Activated T-helper 1 cell treated with anti-CD3 and anti-CD28 coated beads, Interleukin-12 subunit alpha, Interleukin-12 subunit beta, Interleukin-2, Interleukin-4 antibody, amounts not matched to agents 30 ng/mL and 10 ng/mL and 1 ng/mL, durations not matched to agents 14 hours and 24 hours and 36 hours (primary cell): ENCODE data around the gene RAPH1. TPM values are rescaled to one million over a fixed set of nuclear protein-coding genes. Genes with fewer than 3 reads are reported as not detected.
A peak's percentile ranks its signal among the peaks of the same experiment; 100 is the strongest.

Source experiments
- DNase-seq: peaks from one replicate; pipeline ENCODE4 v3.0.0; 2021; ENCODE audit warnings: low spot score
- H3K27ac Mint-ChIP-seq: one replicate; pipeline ENCODE4 v1.8.0; 2021; ENCODE audit warnings: mild to moderate bottlenecking, mixed read lengths
- H3K27me3 Mint-ChIP-seq: one replicate; pipeline ENCODE4 v1.8.0; 2022; ENCODE audit warnings: mild to moderate bottlenecking, moderate library complexity, mixed read lengths; ENCODE audit not compliant: insufficient read depth
- H3K36me3 Mint-ChIP-seq: one replicate; pipeline ENCODE4 v1.8.0; 2021; ENCODE audit warnings: low read depth, mixed read lengths
- H3K4me1 Mint-ChIP-seq: one replicate; pipeline ENCODE4 v1.8.0; 2021; ENCODE audit warnings: low read depth, mixed read lengths
- H3K4me3 Mint-ChIP-seq: one replicate; pipeline ENCODE4 v1.8.0; 2021; ENCODE audit warnings: mild to moderate bottlenecking, moderate library complexity, mixed read lengths
- H3K9me3 Mint-ChIP-seq: one replicate; pipeline ENCODE4 v1.8.0; 2021; ENCODE audit warnings: mixed read lengths
- intact Hi-C: fragments of 100-400 bp; cut with micrococcal nuclease; formaldehyde crosslinking; loops from one replicate; pipeline ENCODE4 v1.15.1; 2024
- total RNA-seq: library from RNA; stranded (reverse); gene quantifications from 2 replicates; pipeline ENCODE4 v1.2.3, GENCODE V29; 2022

Gene RAPH1
- total RNA-seq, 1 donor from 2014 or later = 4.6 TPM

DNA sequence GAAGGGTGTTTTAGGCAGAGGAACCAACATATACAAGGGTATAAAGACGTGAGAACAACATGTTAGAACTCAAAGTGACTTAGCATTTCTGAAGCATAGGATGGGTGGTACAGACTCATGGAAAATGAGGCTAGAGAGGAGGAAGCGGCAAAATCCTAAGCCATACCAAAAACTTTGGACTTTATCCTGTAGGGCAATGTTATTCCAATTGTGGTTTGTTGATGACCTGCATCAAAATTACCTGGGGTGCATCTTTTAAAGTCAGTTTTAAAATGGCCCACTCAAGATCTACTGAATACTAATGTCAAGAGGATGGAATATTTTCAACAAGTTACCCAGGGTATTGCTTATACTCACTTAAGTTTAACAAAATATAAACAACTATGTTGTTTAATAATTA is 34.8 kb downstream of the RAPH1 start:
- H3K4me3 Mint-ChIP-seq = no peak overlapping the region
- H3K36me3 Mint-ChIP-seq = peaks cover 3% of the 10 kb centered on the region
- H3K27ac Mint-ChIP-seq = no peak overlapping the region
- H3K4me1 Mint-ChIP-seq = peaks cover 6% of the 10 kb centered on the region
- H3K27me3 Mint-ChIP-seq = peaks cover 2% of the 10 kb centered on the region
- peaks cover 7% of the 10 kb centered on the region for H3K9me3 Mint-ChIP-seq
- DNase-seq = no peak
- intact Hi-C loops = no loop called here

DNA sequence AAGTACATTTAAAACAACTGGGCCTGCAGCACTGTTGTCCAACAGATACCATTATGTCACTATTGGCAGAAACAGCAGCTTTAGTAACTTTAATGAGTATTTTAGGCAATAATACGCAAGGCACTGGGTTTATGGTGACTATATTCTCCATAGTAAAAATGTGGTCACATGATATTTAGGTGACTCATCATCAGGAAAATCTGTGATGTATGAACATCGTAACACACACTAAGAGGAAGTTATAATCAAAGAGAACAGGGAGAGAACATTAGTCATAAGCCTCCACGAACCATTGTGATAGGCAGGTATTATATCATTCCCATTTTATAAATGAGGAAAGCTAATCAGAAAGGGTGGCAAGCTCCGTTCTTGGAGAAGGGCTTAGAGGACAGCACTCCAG is 36.9 kb downstream of the RAPH1 start:
- intact Hi-C loops = no loop called here
- H3K9me3 Mint-ChIP-seq = no peaks in the 10 kb centered on the region
- no peak overlapping the region for H3K4me3 Mint-ChIP-seq
- peaks cover 8% of the 10 kb centered on the region for H3K4me1 Mint-ChIP-seq
- H3K36me3 Mint-ChIP-seq = peaks cover 8% of the 10 kb centered on the region
- DNase-seq = no peak
- no peak overlapping the region for H3K27ac Mint-ChIP-seq
- peaks cover 2% of the 10 kb centered on the region for H3K27me3 Mint-ChIP-seq

DNA sequence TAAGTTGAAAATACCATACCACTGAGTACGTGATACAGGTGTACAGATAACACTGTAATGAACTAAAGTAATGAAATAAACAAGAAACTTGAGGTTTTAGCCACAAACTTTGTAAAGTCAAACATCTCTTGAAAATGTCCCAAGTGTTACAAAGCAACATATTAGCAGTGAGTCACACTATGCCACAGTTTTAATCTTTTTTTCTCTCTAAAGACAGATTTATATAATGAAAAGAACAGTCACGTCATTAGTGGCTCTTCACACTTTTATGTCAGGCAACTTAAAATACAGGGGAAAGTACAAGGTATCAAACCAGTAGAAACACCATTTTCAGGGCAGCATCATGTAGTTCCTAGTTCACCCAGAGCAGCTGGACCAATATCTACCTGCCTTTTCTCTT is 42.1 kb downstream of the RAPH1 start:
- no peak for DNase-seq
- H3K27ac Mint-ChIP-seq = no peak overlapping the region
- intact Hi-C loops = no loop called here
- H3K4me1 Mint-ChIP-seq = peaks cover 14% of the 10 kb centered on the region
- no peaks in the 10 kb centered on the region for H3K9me3 Mint-ChIP-seq
- peaks cover 10% of the 10 kb centered on the region for H3K36me3 Mint-ChIP-seq
- peaks cover 2% of the 10 kb centered on the region for H3K27me3 Mint-ChIP-seq
- no peak overlapping the region for H3K4me3 Mint-ChIP-seq

DNA sequence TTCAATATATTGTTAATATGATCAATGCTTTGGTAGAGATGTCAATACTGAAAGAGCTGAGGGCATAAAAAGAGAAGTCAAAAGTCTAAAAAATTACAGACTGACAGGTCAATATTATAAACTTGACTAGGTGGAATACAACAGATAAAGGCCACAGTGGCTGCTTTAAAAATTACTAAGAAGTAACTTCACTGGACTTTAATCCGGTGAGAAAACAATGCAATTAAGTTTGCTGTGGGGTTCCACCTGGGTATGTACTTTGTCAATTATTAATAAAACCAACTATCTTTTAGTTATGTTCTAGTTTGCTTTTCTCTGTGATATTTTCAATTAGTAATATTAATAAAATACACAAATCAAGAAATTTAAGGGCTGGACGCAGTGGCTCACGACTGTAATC is 44.7 kb downstream of the RAPH1 start:
- no peak overlapping the region for H3K27ac Mint-ChIP-seq
- H3K9me3 Mint-ChIP-seq = no peaks in the 10 kb centered on the region
- DNase-seq = no peak
- no peak overlapping the region for H3K4me3 Mint-ChIP-seq
- peaks cover 13% of the 10 kb centered on the region for H3K4me1 Mint-ChIP-seq
- intact Hi-C loops = no loop called here
- H3K27me3 Mint-ChIP-seq = no peaks in the 10 kb centered on the region
- H3K36me3 Mint-ChIP-seq = peaks cover 8% of the 10 kb centered on the region

DNA sequence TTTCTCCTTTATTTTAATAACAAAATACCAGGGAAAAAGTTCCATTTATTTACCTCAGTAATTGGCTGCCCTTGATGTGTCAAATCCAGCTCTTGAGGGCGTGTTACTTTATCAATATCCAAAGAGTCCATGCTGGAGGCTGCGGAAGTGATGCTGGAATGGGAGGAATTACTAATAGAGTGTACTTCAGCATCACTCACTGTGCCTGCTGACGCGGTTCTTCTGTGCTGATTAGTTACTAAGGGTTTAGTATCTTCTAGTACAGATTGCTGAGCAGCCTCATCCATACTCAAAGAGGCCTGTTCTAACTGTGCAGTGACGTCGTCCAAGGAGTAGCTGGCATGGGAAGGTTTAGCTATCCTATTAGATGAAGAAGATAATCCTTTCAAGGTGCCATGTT is 45.6 kb downstream of the RAPH1 start:
- Mint-ChIP-seq H3K27me3 (no peaks in the 10 kb centered on the region), H3K27ac (no peak overlapping the region), H3K4me1 (peaks cover 14% of the 10 kb centered on the region), H3K9me3 (no peaks in the 10 kb centered on the region), H3K36me3 (peaks cover 5% of the 10 kb centered on the region), H3K4me3 (no peak overlapping the region)
- intact Hi-C loops = no loop called here
- DNase-seq = no peak

DNA sequence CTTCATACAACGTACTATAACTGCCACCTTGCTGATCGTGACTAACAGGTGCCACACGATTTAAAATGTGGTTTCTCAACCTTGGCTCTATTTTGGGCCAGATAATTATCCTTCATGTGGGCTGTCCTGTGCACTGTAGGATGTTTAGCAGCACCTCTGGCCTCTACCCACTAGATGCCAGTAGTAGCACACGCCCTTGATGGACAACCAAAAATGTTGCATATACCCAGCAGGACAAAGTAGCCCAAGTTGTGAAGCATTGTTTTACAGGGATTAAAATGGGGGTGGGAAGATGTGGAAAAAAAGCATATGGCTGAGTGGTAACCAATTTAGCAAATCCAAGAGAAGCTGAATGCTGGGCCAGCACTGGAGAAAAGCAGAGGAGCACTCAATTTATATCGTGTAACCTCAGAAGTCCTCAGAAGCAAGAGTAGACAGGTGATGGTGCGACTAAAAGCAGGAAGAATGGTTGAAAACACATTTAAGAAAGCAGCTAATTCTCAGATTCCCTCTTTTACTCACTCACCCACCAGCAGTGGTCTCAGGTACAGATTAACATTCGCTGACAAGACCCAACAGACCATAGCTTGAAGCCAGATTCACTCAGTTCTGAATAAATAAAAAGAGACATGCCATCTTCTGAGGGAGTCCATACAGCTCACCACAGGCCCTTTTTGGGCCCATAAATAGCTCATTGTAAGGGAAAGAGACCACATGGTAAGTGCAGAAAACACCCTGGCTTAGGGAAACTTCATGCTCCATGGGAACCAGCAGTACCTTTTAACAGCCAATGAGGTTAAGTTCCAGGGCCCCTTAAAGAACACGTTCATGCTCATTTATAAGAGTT is 50.6 kb downstream of the RAPH1 start:
- intact Hi-C loops = loop anchor here (1.0 to 5.0 kb wide), 6 partner anchors 93 to 425 kb away; no protein-coding TSS in a partner anchor
- H3K4me3 Mint-ChIP-seq = no peak overlapping the region
- H3K27ac Mint-ChIP-seq = no peak overlapping the region
- H3K4me1 Mint-ChIP-seq = peaks cover 6% of the 10 kb centered on the region
- H3K9me3 Mint-ChIP-seq = no peaks in the 10 kb centered on the region
- H3K27me3 Mint-ChIP-seq = no peaks in the 10 kb centered on the region
- no peaks in the 10 kb centered on the region for H3K36me3 Mint-ChIP-seq
- DNase-seq = peak; percentile 30

DNA sequence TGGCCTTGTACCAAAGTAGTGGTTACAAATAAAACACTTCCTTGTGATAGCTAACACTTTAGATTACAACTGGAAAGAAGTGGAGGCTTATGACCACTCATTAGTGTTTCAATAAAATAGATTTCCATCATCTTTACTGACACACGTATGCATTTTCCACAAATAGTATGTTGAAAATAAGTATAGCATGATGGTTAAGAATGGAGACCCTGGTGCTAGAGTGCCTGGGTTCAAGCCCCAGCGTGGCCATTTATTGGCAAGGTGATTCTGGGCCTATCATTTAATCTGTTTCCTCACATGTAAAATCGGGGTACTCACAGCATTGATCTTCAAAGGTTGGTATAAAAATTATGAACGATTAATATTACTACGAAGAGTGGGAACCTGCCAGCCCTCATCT is 54.5 kb downstream of the RAPH1 start:
- Mint-ChIP-seq H3K4me3 (no peak overlapping the region), H3K27ac (no peak overlapping the region), H3K36me3 (no peaks in the 10 kb centered on the region), H3K4me1 (peaks cover 6% of the 10 kb centered on the region), H3K9me3 (no peaks in the 10 kb centered on the region), H3K27me3 (no peaks in the 10 kb centered on the region)
- DNase-seq = no peak
- intact Hi-C loops = loop anchor here (5.0 kb wide), 1 partner anchor 97 kb away; no protein-coding TSS in a partner anchor

DNA sequence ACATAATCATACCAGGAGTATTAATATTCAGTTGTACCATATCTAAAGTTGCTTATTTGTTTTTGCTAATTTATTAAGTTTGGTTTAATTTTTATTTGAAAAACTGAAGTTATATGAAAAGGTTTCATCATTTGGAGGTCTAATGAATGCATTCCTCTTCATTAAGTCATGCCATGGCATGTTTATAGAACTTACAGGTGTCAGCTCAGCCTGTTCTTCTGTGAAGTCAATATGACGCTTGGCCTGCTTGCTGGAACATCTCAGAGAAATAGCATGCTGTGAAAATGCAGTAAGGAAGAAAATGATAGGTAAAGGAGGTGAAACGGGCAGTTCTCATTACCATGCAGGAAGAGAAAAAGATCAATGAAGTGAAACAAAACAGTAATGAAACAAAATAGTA is 58.2 kb downstream of the RAPH1 start:
- no peaks in the 10 kb centered on the region for H3K9me3 Mint-ChIP-seq
- no peaks in the 10 kb centered on the region for H3K36me3 Mint-ChIP-seq
- no peak overlapping the region for H3K27ac Mint-ChIP-seq
- no peak for DNase-seq
- H3K4me3 Mint-ChIP-seq = no peak overlapping the region
- peaks cover 1% of the 10 kb centered on the region for H3K27me3 Mint-ChIP-seq
- H3K4me1 Mint-ChIP-seq = no peaks in the 10 kb centered on the region
- intact Hi-C loops = no loop called here

DNA sequence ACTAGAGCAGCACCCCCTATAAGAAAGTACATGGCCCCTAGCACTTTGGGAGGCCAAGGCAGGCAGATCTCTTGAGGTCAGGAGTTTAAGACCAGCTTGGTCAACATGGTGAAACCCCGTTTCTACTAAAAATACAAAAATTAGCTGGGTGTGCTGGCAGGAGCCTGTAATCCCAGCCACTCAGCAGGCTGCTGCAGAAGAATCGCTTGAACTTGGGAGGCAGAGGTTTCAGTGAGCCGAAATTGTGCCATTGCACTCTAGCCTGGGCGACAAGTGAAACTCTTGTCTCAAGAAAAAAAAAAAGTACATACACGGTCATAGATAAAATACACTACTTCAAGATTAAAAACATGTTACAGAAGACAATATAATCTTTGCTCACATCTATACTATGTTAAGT is 63.8 kb downstream of the RAPH1 start:
- no peak for DNase-seq
- no peak overlapping the region for H3K27ac Mint-ChIP-seq
- intact Hi-C loops = no loop called here
- no peaks in the 10 kb centered on the region for H3K36me3 Mint-ChIP-seq
- H3K4me1 Mint-ChIP-seq = no peaks in the 10 kb centered on the region
- no peak overlapping the region for H3K4me3 Mint-ChIP-seq
- no peaks in the 10 kb centered on the region for H3K9me3 Mint-ChIP-seq
- H3K27me3 Mint-ChIP-seq = peaks cover 1% of the 10 kb centered on the region

DNA sequence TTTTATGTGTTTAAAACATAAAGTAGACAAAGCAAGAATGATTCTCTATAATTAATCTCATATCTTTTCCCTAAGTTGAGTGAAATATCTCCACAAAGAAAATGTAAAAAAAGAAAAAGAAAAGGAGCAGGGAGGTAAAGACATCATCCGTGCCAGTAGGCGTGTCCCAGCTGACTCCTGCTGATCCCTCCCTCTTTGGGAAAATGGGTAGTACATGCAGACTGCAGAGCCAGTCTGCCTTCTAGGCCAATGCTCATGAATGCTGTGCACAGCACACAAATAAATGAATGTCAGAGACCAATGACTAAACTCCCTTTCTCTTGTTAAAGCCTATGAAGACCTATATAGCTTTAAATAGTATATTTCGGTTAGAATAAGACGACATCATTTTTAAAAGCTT is 64.7 kb downstream of the RAPH1 start:
- H3K27ac Mint-ChIP-seq = no peak overlapping the region
- H3K27me3 Mint-ChIP-seq = peaks cover 1% of the 10 kb centered on the region
- H3K9me3 Mint-ChIP-seq = no peaks in the 10 kb centered on the region
- H3K4me3 Mint-ChIP-seq = no peak overlapping the region
- no peaks in the 10 kb centered on the region for H3K4me1 Mint-ChIP-seq
- no peaks in the 10 kb centered on the region for H3K36me3 Mint-ChIP-seq
- intact Hi-C loops = no loop called here
- no peak for DNase-seq

DNA sequence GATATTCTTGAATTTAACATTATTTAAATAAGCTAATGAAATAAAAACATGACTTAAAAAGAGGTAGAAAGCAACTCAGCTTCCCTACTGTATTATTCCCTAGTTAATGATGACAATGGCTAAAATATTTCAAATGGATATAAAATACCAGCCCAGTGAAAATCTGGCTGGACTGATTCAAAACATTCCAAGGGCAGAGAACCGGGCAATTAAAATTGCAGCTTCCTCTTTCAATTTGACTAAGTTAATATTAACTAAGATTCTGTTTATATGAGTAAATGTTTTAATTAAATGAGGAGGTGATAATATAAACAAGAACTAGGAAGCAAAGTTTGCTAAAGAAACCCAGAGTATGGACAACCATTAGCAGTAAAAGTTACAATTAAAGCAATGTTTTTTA is 65.6 kb downstream of the RAPH1 start:
- intact Hi-C loops = no loop called here
- no peak for DNase-seq
- H3K27ac Mint-ChIP-seq = no peak overlapping the region
- H3K4me1 Mint-ChIP-seq = no peaks in the 10 kb centered on the region
- peaks cover 1% of the 10 kb centered on the region for H3K27me3 Mint-ChIP-seq
- H3K9me3 Mint-ChIP-seq = no peaks in the 10 kb centered on the region
- H3K36me3 Mint-ChIP-seq = no peaks in the 10 kb centered on the region
- H3K4me3 Mint-ChIP-seq = no peak overlapping the region

DNA sequence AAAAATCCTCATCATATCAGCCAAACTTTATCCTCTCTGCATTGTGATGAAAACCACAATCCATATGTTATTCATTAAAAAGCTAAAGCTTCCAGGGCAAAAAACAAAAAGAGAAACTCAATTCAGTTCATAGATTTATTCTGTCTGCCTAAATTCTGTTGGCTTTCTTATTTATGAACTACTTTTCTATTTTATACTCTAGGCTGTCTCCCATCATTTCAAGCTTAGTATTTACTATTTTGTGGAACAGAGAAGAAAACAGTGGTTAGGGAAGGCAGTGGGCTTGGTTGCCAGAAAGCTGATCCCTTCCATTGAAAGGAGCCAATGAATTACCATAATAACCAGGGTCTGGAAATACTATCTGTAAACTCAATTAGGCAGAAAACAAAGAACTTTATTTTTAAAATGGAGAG is 71.8 kb downstream of the RAPH1 start:
- Mint-ChIP-seq H3K9me3 (no peaks in the 10 kb centered on the region), H3K36me3 (peaks cover 2% of the 10 kb centered on the region), H3K27me3 (no peaks in the 10 kb centered on the region), H3K4me1 (peaks cover 5% of the 10 kb centered on the region), H3K27ac (no peak overlapping the region), H3K4me3 (no peak overlapping the region)
- DNase-seq = no peak
- intact Hi-C loops = no loop called here

DNA sequence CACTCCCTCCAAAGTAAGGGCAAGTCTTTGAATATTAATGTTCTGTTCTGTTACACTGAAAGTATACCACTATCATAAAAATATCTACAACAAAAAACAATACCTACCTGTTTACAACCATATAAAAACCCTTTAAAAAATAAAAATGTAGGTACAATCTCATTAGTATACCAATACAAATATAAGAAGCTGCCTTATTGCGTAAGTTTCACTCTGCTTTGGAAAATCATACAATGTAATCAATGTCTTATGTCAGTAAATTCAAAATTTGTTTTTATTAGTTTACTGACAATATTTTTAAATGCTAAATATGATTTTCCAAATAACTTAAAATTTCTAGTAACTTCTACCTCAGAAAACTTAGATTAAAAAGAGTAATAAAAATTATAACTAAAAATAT is 72.8 kb downstream of the RAPH1 start:
- Mint-ChIP-seq H3K27ac (no peak overlapping the region), H3K36me3 (peaks cover 2% of the 10 kb centered on the region), H3K9me3 (no peaks in the 10 kb centered on the region), H3K27me3 (no peaks in the 10 kb centered on the region), H3K4me3 (no peak overlapping the region), H3K4me1 (peaks cover 5% of the 10 kb centered on the region)
- intact Hi-C loops = no loop called here
- DNase-seq = no peak

DNA sequence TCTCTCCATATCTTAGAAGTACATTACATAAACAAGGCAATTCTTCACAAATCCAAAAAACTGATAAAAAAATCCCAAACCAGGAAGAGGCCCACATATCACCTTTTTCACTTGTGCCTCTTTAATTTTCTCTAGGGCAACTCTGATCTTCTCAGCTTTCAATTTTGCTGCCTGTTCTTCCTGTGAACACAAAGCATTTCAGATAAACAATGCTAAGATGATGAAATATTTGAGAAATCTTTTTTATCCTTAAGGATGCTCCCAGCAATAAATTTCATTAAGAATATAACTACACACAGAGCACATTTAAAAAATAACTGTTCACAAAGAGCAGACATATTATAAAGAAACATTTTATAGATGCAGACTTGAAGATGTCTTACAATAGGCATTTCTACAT is 73.4 kb downstream of the RAPH1 start:
- Mint-ChIP-seq H3K4me1 (peaks cover 5% of the 10 kb centered on the region), H3K36me3 (peaks cover 2% of the 10 kb centered on the region), H3K27ac (no peak overlapping the region), H3K9me3 (no peaks in the 10 kb centered on the region), H3K27me3 (no peaks in the 10 kb centered on the region), H3K4me3 (no peak overlapping the region)
- intact Hi-C loops = no loop called here
- no peak for DNase-seq
